ENCODE data around the gene DAP.

Gene DAP

GRCh38 chr5:10658265-10658664 is 102.8 kb downstream of the DAP start:
- H3K4me3 ChIP-seq (ENCODE audit: low read length in 2 of 2) = no peak overlapping the region
- no peaks in the 10 kb centered on the region for H3K27me3 ChIP-seq (ENCODE audit: control insufficient read depth in 3 of 3, insufficient read depth in 3 of 3, low read depth in 1 of 3, low read length in 3 of 3)
- H2BK5ac ChIP-seq (ENCODE audit: low read length) = no peak overlapping the region
- H4K8ac ChIP-seq (ENCODE audit: low read depth, low read length) = no peak overlapping the region
- H2BK120ac ChIP-seq (ENCODE audit: low read depth, low read length) = no peak overlapping the region
- H2BK12ac ChIP-seq (ENCODE audit: low read length) = no peak overlapping the region
- no peak for DNase-seq (ENCODE audit: low spot score)
- H3K9me3 ChIP-seq (replicated peaks in 1 of 2; ENCODE audit: control insufficient read depth in 2 of 2, insufficient read depth in 1 of 2, low read depth in 1 of 2, low read length in 2 of 2) = no peaks in the 10 kb centered on the region
- no peak overlapping the region for H3K27ac ChIP-seq (replicated peaks; ENCODE audit: low read length)
- no peak overlapping the region for H3K14ac ChIP-seq (ENCODE audit: low read length)
- no peak overlapping the region for H2AK5ac ChIP-seq (ENCODE audit: low read depth, low read length)
- no peak overlapping the region for H2BK15ac ChIP-seq (ENCODE audit: low read length)
- H3K23ac ChIP-seq (ENCODE audit: low read depth, low read length, poor library complexity) = no peak overlapping the region
- H3K36me3 ChIP-seq (replicated peaks in 1 of 2; ENCODE audit: control insufficient read depth in 2 of 2, insufficient read depth in 2 of 2, low read length in 2 of 2) = no peaks in the 10 kb centered on the region
- no peak overlapping the region for H3K4me2 ChIP-seq (ENCODE audit: insufficient read depth, low read length, poor library complexity, severe bottlenecking)
- no peak overlapping the region for H2AFZ ChIP-seq (ENCODE audit: low read length)
- no peak overlapping the region for H3K4ac ChIP-seq (ENCODE audit: low read length)
- no peak overlapping the region for H3K9ac ChIP-seq (ENCODE audit: low read depth, low read length, poor library complexity)
- H3K18ac ChIP-seq (ENCODE audit: low read length) = no peak overlapping the region
- H4K91ac ChIP-seq (ENCODE audit: low read depth, low read length, poor library complexity) = no peak overlapping the region
- H3K79me1 ChIP-seq (ENCODE audit: low read depth, low read length) = peaks cover 2% of the 10 kb centered on the region
- WGBS, 2 donors (ENCODE audit: extremely low coverage in 2 of 2, insufficient read length in 2 of 2, insufficient replicate concordance in 1 of 2) = no CpG with 5 or more reads among the region's 4 CpGs
- H3K4me1 ChIP-seq (ENCODE audit: control insufficient read depth in 2 of 2, insufficient read depth in 1 of 2, low read depth in 1 of 2, low read length in 2 of 2) = peaks cover 7 to 14% of the 10 kb centered on the region in 2 donors

DNA sequence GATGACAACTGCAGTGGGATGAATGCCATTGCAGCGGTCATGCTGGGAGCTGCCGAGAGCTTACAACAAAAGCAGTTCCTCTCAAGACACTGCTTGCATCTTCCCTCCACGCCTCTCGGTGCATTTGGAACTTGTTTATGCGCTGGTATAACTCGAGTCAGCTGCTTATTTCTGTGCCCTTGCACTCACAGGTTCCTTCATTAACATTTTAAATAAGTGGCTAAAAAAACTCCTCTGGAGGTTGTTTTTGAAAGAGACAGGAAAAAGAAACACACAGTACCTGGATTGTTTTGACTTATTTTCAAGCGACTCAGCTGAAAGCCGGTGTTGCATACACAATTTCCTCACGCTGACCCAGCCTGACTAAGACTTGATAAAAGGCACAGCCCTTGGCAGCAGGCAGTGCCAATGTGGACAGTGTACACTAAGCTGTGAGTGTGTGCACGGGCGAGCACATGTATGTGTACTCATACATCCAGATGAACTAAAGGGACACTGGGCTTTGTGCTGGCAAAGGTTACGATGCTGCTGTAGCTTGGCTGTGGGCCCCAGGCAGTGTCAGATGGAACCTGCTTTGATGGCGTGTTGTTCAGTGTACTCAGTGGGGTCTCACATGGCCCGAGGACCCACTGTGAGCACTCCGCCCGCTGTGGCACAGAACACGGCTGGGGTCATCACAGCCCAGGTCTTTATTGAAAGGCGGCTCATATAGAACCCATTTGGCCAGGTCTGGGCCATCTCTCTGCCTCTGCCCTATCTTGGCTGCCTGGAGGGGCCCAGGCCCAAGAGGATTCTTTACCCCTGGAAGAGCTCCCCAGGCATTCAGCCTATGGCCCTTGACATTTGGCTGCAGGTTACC is 104.8 kb downstream of the DAP start:
- Histone ChIP-seq H3K18ac (ENCODE audit: low read length) (peak overlapping the region; percentile 25), H3K4me2 (ENCODE audit: insufficient read depth, low read length, poor library complexity, severe bottlenecking) (no peak overlapping the region), H3K27me3 (ENCODE audit: control insufficient read depth in 3 of 3, insufficient read depth in 3 of 3, low read depth in 1 of 3, low read length in 3 of 3) (no peaks in the 10 kb centered on the region), H3K36me3 (replicated peaks in 1 of 2; ENCODE audit: control insufficient read depth in 2 of 2, insufficient read depth in 2 of 2, low read length in 2 of 2) (no peaks in the 10 kb centered on the region), H3K79me1 (ENCODE audit: low read depth, low read length) (peaks cover 2% of the 10 kb centered on the region), H4K8ac (ENCODE audit: low read depth, low read length) (no peak overlapping the region), H4K91ac (ENCODE audit: low read depth, low read length, poor library complexity) (peak overlapping the region; percentile 6), H3K4ac (ENCODE audit: low read length) (no peak overlapping the region), H2BK15ac (ENCODE audit: low read length) (no peak overlapping the region), H3K4me3 (ENCODE audit: low read length in 2 of 2) (peak overlapping the region in 1 of 2 donors; percentile 8), H2BK120ac (ENCODE audit: low read depth, low read length) (no peak overlapping the region), H3K23ac (ENCODE audit: low read depth, low read length, poor library complexity) (no peak overlapping the region), H3K14ac (ENCODE audit: low read length) (peak overlapping the region; percentile 5), H2BK5ac (ENCODE audit: low read length) (no peak overlapping the region), H2BK12ac (ENCODE audit: low read length) (no peak overlapping the region), H2AFZ (ENCODE audit: low read length) (no peak overlapping the region), H3K4me1 (ENCODE audit: control insufficient read depth in 2 of 2, insufficient read depth in 1 of 2, low read depth in 1 of 2, low read length in 2 of 2) (peaks cover 8 to 10% of the 10 kb centered on the region in 2 donors), H3K27ac (replicated peaks; ENCODE audit: low read length) (no peak overlapping the region), H2AK5ac (ENCODE audit: low read depth, low read length) (no peak overlapping the region), H3K9me3 (replicated peaks in 1 of 2; ENCODE audit: control insufficient read depth in 2 of 2, insufficient read depth in 1 of 2, low read depth in 1 of 2, low read length in 2 of 2) (no peaks in the 10 kb centered on the region), H3K9ac (ENCODE audit: low read depth, low read length, poor library complexity) (no peak overlapping the region)
- DNase-seq (ENCODE audit: low spot score) = no peak
- WGBS, 2 donors (ENCODE audit: extremely low coverage in 2 of 2, insufficient read length in 2 of 2, insufficient replicate concordance in 1 of 2) = no CpG with 5 or more reads among the region's 18 CpGs

DNA sequence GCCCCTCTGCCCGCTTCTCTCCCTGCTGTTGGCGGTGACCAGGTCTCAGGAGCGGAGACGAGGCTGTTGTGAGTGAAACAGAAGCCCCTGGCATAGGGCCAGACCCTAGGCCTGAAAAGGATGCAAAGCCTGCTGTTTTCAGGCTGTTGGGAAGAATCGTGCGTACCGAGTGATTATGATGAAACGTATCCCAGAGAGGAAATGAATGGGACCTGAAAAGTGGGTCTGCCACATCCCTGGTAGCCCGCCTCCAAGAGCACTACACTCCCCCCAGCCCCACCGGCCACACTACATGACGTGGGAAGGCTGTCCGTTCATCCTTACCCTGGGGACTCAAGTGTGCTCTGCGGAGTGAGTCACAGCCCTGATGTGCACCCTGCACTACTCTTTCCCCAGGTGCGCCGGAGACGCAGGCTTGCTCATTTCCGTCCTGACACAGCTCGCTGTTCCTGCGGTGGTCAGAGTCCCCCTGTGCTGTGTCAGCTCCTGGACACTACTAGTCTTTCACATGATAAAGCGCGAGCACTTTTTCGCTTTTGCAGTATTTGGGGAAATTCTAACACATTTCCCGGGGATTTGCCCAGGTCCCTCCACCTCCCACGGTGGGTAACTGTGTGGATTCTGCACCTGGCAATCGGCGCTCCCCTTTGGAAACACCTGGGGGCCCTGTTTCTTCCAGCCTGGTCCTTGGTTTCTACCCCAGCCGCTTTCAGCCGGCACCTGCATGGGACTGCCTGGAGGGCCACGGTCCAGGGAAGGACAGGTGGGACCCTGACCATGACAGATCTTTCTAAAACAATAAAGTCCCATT is 105.7 kb downstream of the DAP start:
- no peak for DNase-seq (ENCODE audit: low spot score)
- H3K79me1 ChIP-seq (ENCODE audit: low read depth, low read length) = peaks cover 2% of the 10 kb centered on the region

GRCh38 chr5:10654566-10654965 is 106.5 kb downstream of the DAP start:
- Histone ChIP-seq H3K4me2 (ENCODE audit: insufficient read depth, low read length, poor library complexity, severe bottlenecking) (no peak overlapping the region), H2AFZ (ENCODE audit: low read length) (no peak overlapping the region), H2BK120ac (ENCODE audit: low read depth, low read length) (no peak overlapping the region), H3K4ac (ENCODE audit: low read length) (no peak overlapping the region), H3K18ac (ENCODE audit: low read length) (no peak overlapping the region), H3K79me1 (ENCODE audit: low read depth, low read length) (peaks cover 2% of the 10 kb centered on the region), H2AK5ac (ENCODE audit: low read depth, low read length) (no peak overlapping the region), H3K23ac (ENCODE audit: low read depth, low read length, poor library complexity) (no peak overlapping the region), H3K36me3 (replicated peaks in 1 of 2; ENCODE audit: control insufficient read depth in 2 of 2, insufficient read depth in 2 of 2, low read length in 2 of 2) (no peaks in the 10 kb centered on the region), H3K4me3 (ENCODE audit: low read length in 2 of 2) (no peak overlapping the region), H2BK12ac (ENCODE audit: low read length) (no peak overlapping the region), H3K27me3 (ENCODE audit: control insufficient read depth in 3 of 3, insufficient read depth in 3 of 3, low read depth in 1 of 3, low read length in 3 of 3) (no peaks in the 10 kb centered on the region), H3K9ac (ENCODE audit: low read depth, low read length, poor library complexity) (no peak overlapping the region), H4K8ac (ENCODE audit: low read depth, low read length) (no peak overlapping the region), H2BK5ac (ENCODE audit: low read length) (peak overlapping the region; percentile 2), H3K14ac (ENCODE audit: low read length) (no peak overlapping the region), H4K91ac (ENCODE audit: low read depth, low read length, poor library complexity) (no peak overlapping the region), H3K27ac (replicated peaks; ENCODE audit: low read length) (no peak overlapping the region), H2BK15ac (ENCODE audit: low read length) (no peak overlapping the region), H3K4me1 (ENCODE audit: control insufficient read depth in 2 of 2, insufficient read depth in 1 of 2, low read depth in 1 of 2, low read length in 2 of 2) (peaks cover 8 to 10% of the 10 kb centered on the region in 2 donors), H3K9me3 (replicated peaks in 1 of 2; ENCODE audit: control insufficient read depth in 2 of 2, insufficient read depth in 1 of 2, low read depth in 1 of 2, low read length in 2 of 2) (no peaks in the 10 kb centered on the region)
- no peak for DNase-seq (ENCODE audit: low spot score)
- whole genome bisulfite sequencing, 2 donors (ENCODE audit: extremely low coverage in 2 of 2, insufficient read length in 2 of 2, insufficient replicate concordance in 1 of 2) = no CpG with 5 or more reads among the region's 13 CpGs

More for the DNA sequence above, 105.7 kb downstream of the DAP start:
- H3K9ac ChIP-seq (ENCODE audit: low read depth, low read length, poor library complexity) = no peak overlapping the region
- H3K27me3 ChIP-seq (ENCODE audit: control insufficient read depth in 3 of 3, insufficient read depth in 3 of 3, low read depth in 1 of 3, low read length in 3 of 3) = no peaks in the 10 kb centered on the region
- H4K8ac ChIP-seq (ENCODE audit: low read depth, low read length) = no peak overlapping the region
- no peak overlapping the region for H2BK12ac ChIP-seq (ENCODE audit: low read length)
- H3K4me1 ChIP-seq (ENCODE audit: control insufficient read depth in 2 of 2, insufficient read depth in 1 of 2, low read depth in 1 of 2, low read length in 2 of 2) = peaks cover 8 to 10% of the 10 kb centered on the region in 2 donors
- peak overlapping the region; percentile 25 for H3K18ac ChIP-seq (ENCODE audit: low read length)
- peak overlapping the region; percentile 2 for H2BK5ac ChIP-seq (ENCODE audit: low read length)
- no peak overlapping the region for H4K91ac ChIP-seq (ENCODE audit: low read depth, low read length, poor library complexity)
- H3K9me3 ChIP-seq (replicated peaks in 1 of 2; ENCODE audit: control insufficient read depth in 2 of 2, insufficient read depth in 1 of 2, low read depth in 1 of 2, low read length in 2 of 2) = no peaks in the 10 kb centered on the region
- no peak overlapping the region for H3K27ac ChIP-seq (replicated peaks; ENCODE audit: low read length)
- WGBS, 2 donors (ENCODE audit: extremely low coverage in 2 of 2, insufficient read length in 2 of 2, insufficient replicate concordance in 1 of 2) = no CpG with 5 or more reads among the region's 29 CpGs
- no peak overlapping the region for H2AK5ac ChIP-seq (ENCODE audit: low read depth, low read length)
- H2BK15ac ChIP-seq (ENCODE audit: low read length) = no peak overlapping the region
- no peak overlapping the region for H3K14ac ChIP-seq (ENCODE audit: low read length)
- H2BK120ac ChIP-seq (ENCODE audit: low read depth, low read length) = no peak overlapping the region
- no peak overlapping the region for H3K4me3 ChIP-seq (ENCODE audit: low read length in 2 of 2)
- no peak overlapping the region for H3K4me2 ChIP-seq (ENCODE audit: insufficient read depth, low read length, poor library complexity, severe bottlenecking)
- H3K23ac ChIP-seq (ENCODE audit: low read depth, low read length, poor library complexity) = no peak overlapping the region
- no peak overlapping the region for H3K4ac ChIP-seq (ENCODE audit: low read length)
- H3K36me3 ChIP-seq (replicated peaks in 1 of 2; ENCODE audit: control insufficient read depth in 2 of 2, insufficient read depth in 2 of 2, low read length in 2 of 2) = no peaks in the 10 kb centered on the region
- H2AFZ ChIP-seq (ENCODE audit: low read length) = no peak overlapping the region
